HCT116 (cell line): ENCODE data around the gene FHOD3. TPM values are rescaled to one million over a fixed set of nuclear protein-coding genes. Genes with fewer than 3 reads are reported as not detected.

Experiments used
- ATAC-seq: fragments of 200-7000 bp; cut with Tn5 transposase; 2 replicates; pipeline ENCODE4 v1.9.1; 2020; ENCODE audit warnings: mild to moderate bottlenecking, moderate library complexity
- BruUV-seq: library from RNA; stranded (reverse); fragments of 400-500 nt; replicated peaks from 2 replicates; lab custom pipeline; 2021; lab: Mats Ljungman, UMichigan
- CTCF ChIA-PET: fragments of 300-600 bp; sonication (Branson Sonifier 250); formaldehyde crosslinking; loops from one replicate; lab custom pipeline; 2021; ENCODE audit warnings: antibody characterized with exemption; lab: Charles Lee
- POLR2A ChIA-PET: fragments of 300-600, 350-600 bp; sonication (Branson Sonifier 250); formaldehyde crosslinking; loops from one replicate; lab custom pipeline; 2021; ENCODE audit warnings: antibody characterized with exemption; lab: Charles Lee
- RAD21 ChIA-PET, 2 experiments: fragments of 300-600 bp; sonication (Branson Sonifier 250); formaldehyde crosslinking; loops; one replicate each; lab custom pipeline; 2023; ENCODE audit warnings: low total read pairs in 2 of 2; ENCODE audit not compliant: uncharacterized antibody in 2 of 2, unreplicated experiment in 2 of 2, low non-redundant PET in 1 of 2; lab: Charles Lee
- DNase-seq: peaks from one replicate; pipeline ENCODE4 v3.0.0-alpha.2; 2010; ENCODE audit warnings: low read depth, low spot score
- H2AFZ ChIP-seq: fragments of 200-600 bp; shearing (Covaris generic), sonication (generic); 2 replicates; pipeline ENCODE4 v1.6.1; 2017; ENCODE audit warnings: low read depth, mixed run types, mixed read lengths, antibody characterized with exemption, low read length; ENCODE audit not compliant: poor library complexity, severe bottlenecking
- H3K27ac ChIP-seq: 2 replicates; pipeline ENCODE4 v1.5.1; 2012; ENCODE audit warnings: low read depth, low read length
- H3K27me3 ChIP-seq: fragments of 200-600 bp; sonication (generic); 2 replicates; pipeline ENCODE4 v1.6.1; 2016; ENCODE audit warnings: mixed run types, low read length, mixed read lengths; ENCODE audit not compliant: insufficient read depth
- H3K36me3 ChIP-seq, 2 experiments: fragments of 200-500 bp in 1 of 2; fragments of 200-600 bp in 1 of 2; sonication (Bioruptor generic) in 1 of 2; sonication (generic) in 1 of 2; 2 replicates each; pipeline versions ENCODE4 v1.5.1 to v1.6.1; 2014 to 2016; ENCODE audit warnings: low read length in 2 of 2, inconsistent platforms in 1 of 2, mixed read lengths in 1 of 2, mixed run types in 1 of 2; ENCODE audit not compliant: insufficient read depth in 2 of 2, control insufficient read depth in 1 of 2
- H3K4me1 ChIP-seq, 2 experiments: fragments of 200-600 bp in 1 of 2; sonication (generic) in 1 of 2; 2 replicates each; pipeline versions ENCODE4 v1.5.1 to v1.6.1; 2012 to 2017; ENCODE audit warnings: low read length in 2 of 2, inconsistent platforms in 1 of 2, mild to moderate bottlenecking in 1 of 2, mixed read lengths in 1 of 2, mixed run types in 1 of 2, moderate library complexity in 1 of 2; ENCODE audit not compliant: insufficient read depth in 2 of 2, control insufficient read depth in 1 of 2
- H3K4me2 ChIP-seq: fragments of 200-600 bp; sonication (generic); 2 replicates; pipeline ENCODE4 v1.6.1; 2017; ENCODE audit warnings: mixed run types, low read length, mixed read lengths
- H3K4me3 ChIP-seq, 2 experiments: fragments of 200-600 bp in 1 of 2; sonication (generic) in 1 of 2; replicated peaks in 1 of 2; 2 replicates each; pipeline ENCODE4 v1.5.1; 2011 to 2016; ENCODE audit warnings: low read length in 2 of 2, control low read depth in 1 of 2, low read depth in 1 of 2, mild to moderate bottlenecking in 1 of 2, mixed read lengths in 1 of 2, mixed run types in 1 of 2
- H3K79me2 ChIP-seq: fragments of 200-600 bp; sonication (generic); 2 replicates; pipeline ENCODE4 v1.6.1; 2017; ENCODE audit warnings: mild to moderate bottlenecking, mixed run types, low read length, moderate library complexity, mixed read lengths; ENCODE audit not compliant: insufficient read depth
- H3K9ac ChIP-seq: fragments of 200-600 bp; sonication (generic); 2 replicates; pipeline ENCODE4 v1.6.1; 2016; ENCODE audit warnings: low read length, mixed read lengths
- H3K9me2 ChIP-seq: fragments of 200-600 bp; sonication (generic), shearing (Covaris generic); 2 replicates; pipeline ENCODE4 v1.6.1; 2017; ENCODE audit warnings: mixed run types, mild to moderate bottlenecking, moderate library complexity; ENCODE audit not compliant: insufficient read depth
- H3K9me3 ChIP-seq, 2 experiments: fragments of 200-500 bp in 1 of 2; fragments of 200-600 bp in 1 of 2; sonication (Bioruptor generic) in 1 of 2; sonication (generic) in 1 of 2; 2 replicates each; pipeline ENCODE4 v1.6.1; 2014 to 2017; ENCODE audit warnings: low read length in 2 of 2, mixed read lengths in 2 of 2, inconsistent platforms in 1 of 2, low read depth in 1 of 2, mild to moderate bottlenecking in 1 of 2, mixed run types in 1 of 2, moderate library complexity in 1 of 2; ENCODE audit not compliant: control insufficient read depth in 1 of 2, insufficient read depth in 1 of 2
- H4K20me1 ChIP-seq: fragments of 200-600 bp; sonication (generic), shearing (Covaris generic); 2 replicates; pipeline ENCODE4 v1.6.1; 2017; ENCODE audit warnings: mixed run types, mild to moderate bottlenecking, moderate library complexity; ENCODE audit not compliant: insufficient read depth
- EGR1 ChIP-seq: IDR thresholded peaks from 2 replicates; pipeline ENCODE4 v1.6.1; 2012; ENCODE audit warnings: low read depth
- EZH2 ChIP-seq: fragments of 200-600 bp; sonication (generic); IDR thresholded peaks from 2 replicates; pipeline ENCODE4 v1.6.1; 2017; ENCODE audit warnings: antibody characterized with exemption, mixed run types
- JUND ChIP-seq: IDR thresholded peaks from 2 replicates; pipeline ENCODE4 v1.6.1; 2012
- POLR2AphosphoS5 ChIP-seq: IDR thresholded peaks from 2 replicates; pipeline ENCODE4 v1.6.1; 2011; ENCODE audit warnings: mild to moderate bottlenecking, low read depth, low read length, moderate library complexity
- YY1 ChIP-seq: IDR thresholded peaks from 2 replicates; pipeline ENCODE4 v1.6.1; 2011; ENCODE audit warnings: low read length, low read depth, moderate library complexity, mild to moderate bottlenecking; ENCODE audit not compliant: insufficient replicate concordance; ENCODE audit errors: extremely low read depth
- ZNF274 ChIP-seq: fragments of 200-500 bp; sonication (Bioruptor generic); IDR thresholded peaks from 2 replicates; pipeline ENCODE4 v1.6.1; 2014; ENCODE audit warnings: mild to moderate bottlenecking, low read depth, low read length, inconsistent platforms
- intact Hi-C: fragments of 100-400 bp; cut with micrococcal nuclease; formaldehyde crosslinking; loops from 2 replicates; pipeline ENCODE4 v1.10.0; 2022
- total RNA-seq: library from RNA; stranded (reverse); gene quantifications from one replicate; pipeline ENCODE4 v1.2.1, GENCODE V29; 2021; ENCODE audit not compliant: unreplicated experiment
- TF ChIP-seq, protein P1 (sequence below): IDR thresholded peaks from 2 replicates; pipeline ENCODE4 v1.6.1; 2012
- TF ChIP-seq, protein P2 (sequence below): IDR thresholded peaks from 2 replicates; pipeline ENCODE4 v1.6.1; 2012; ENCODE audit warnings: low read depth

FHOD3 gene
- total RNA-seq, 1 experiment from 2014 or later = 4.0 TPM

DNA sequence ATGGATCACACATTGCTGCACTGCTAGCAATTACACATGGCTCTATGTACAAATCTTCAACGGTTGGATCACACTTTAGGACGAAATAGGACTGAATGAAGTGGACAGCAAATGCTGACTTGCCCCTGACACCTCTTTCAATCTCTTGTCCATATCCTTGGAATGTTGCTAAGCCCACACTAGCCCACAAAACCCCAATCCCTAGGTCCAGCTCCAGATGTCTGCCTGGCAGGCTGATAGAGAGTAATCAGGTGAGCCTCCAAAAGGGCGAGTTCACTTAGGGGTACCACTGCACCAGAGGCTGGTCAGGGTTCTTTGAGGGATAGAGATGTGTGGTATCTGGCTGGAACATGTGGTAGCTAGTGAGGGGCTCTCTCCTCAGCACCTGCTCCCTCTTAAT is 18.5 kb upstream of the FHOD3 start:
- DNase-seq (no peak), ATAC-seq (no peak)
- Histone ChIP-seq H4K20me1 (no peaks in the 10 kb centered on the region), H2AFZ (no peak overlapping the region), H3K9ac (no peak overlapping the region), H3K4me3 (no peak overlapping the region), H3K9me3 (no peaks in the 10 kb centered on the region), H3K27me3 (peaks cover 14% of the 10 kb centered on the region; the same call in 1 of the 2 replicates), H3K36me3 (no peaks in the 10 kb centered on the region), H3K4me2 (no peak overlapping the region), H3K27ac (no peak overlapping the region), H3K9me2 (no peaks in the 10 kb centered on the region), H3K4me1 (no peaks in the 10 kb centered on the region), H3K79me2 (no peaks in the 10 kb centered on the region)
- TF ChIP-seq JUND (no peak), EZH2 (no peak)
- intact Hi-C loops = no loop called here
- POLR2A ChIA-PET = no interaction called here
- CTCF ChIA-PET = interaction anchor here (2.1 kb wide), 1 partner anchor 522 kb away, joined by 5 read pairs; no protein-coding TSS in a partner anchor
- BruUV-seq = no TSS peak
- RAD21 ChIA-PET = no interaction called here

DNA sequence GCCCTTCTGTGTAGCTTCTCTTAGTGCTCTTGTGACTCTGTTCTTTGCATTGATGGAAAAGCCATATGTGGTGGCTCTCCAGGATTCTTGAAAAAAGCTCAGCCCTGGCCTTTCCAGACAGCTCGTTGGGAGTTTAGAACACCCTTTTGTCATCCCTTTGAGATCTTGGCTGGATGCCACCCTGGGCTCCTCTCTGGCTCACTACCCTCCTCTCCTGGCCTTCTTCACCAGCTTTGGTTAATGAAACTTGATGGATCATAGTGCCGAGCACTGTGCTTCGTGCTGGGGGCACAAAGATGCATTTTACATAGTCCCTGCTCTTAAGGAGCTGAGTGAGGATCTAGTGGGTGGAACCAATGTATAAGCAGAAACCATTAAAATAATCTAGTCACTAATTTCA is 15.6 kb upstream of the FHOD3 start:
- no peak overlapping the region for H3K4me3 ChIP-seq
- H2AFZ ChIP-seq = no peak overlapping the region
- no peaks in the 10 kb centered on the region for H3K9me2 ChIP-seq
- peaks cover 14% of the 10 kb centered on the region; the same call in 1 of the 2 replicates for H3K27me3 ChIP-seq
- ATAC-seq = no peak
- ChIA-PET POLR2A (no interaction called here), CTCF (interaction anchor here (1.2 to 6.7 kb wide), 4 partner anchors 94 to 365 kb away, joined by 3 to 94 read pairs (median 4); no protein-coding TSS in a partner anchor), RAD21 (no interaction called here)
- H3K27ac ChIP-seq = no peak overlapping the region
- no peak overlapping the region for H3K9ac ChIP-seq
- H3K9me3 ChIP-seq = no peaks in the 10 kb centered on the region
- no peaks in the 10 kb centered on the region for H3K79me2 ChIP-seq
- no peaks in the 10 kb centered on the region for H3K4me1 ChIP-seq
- DNase-seq = no peak
- H3K4me2 ChIP-seq = no peak overlapping the region
- no TSS peak for BruUV-seq
- no peaks in the 10 kb centered on the region for H4K20me1 ChIP-seq
- TF ChIP-seq, protein P1, sequence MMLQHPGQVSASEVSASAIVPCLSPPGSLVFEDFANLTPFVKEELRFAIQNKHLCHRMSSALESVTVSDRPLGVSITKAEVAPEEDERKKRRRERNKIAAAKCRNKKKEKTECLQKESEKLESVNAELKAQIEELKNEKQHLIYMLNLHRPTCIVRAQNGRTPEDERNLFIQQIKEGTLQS = no peak
- TF ChIP-seq ZNF274 (no peak), EGR1 (no peak), POLR2AphosphoS5 (no peak), YY1 (no peak)
- TF ChIP-seq, protein P2, sequence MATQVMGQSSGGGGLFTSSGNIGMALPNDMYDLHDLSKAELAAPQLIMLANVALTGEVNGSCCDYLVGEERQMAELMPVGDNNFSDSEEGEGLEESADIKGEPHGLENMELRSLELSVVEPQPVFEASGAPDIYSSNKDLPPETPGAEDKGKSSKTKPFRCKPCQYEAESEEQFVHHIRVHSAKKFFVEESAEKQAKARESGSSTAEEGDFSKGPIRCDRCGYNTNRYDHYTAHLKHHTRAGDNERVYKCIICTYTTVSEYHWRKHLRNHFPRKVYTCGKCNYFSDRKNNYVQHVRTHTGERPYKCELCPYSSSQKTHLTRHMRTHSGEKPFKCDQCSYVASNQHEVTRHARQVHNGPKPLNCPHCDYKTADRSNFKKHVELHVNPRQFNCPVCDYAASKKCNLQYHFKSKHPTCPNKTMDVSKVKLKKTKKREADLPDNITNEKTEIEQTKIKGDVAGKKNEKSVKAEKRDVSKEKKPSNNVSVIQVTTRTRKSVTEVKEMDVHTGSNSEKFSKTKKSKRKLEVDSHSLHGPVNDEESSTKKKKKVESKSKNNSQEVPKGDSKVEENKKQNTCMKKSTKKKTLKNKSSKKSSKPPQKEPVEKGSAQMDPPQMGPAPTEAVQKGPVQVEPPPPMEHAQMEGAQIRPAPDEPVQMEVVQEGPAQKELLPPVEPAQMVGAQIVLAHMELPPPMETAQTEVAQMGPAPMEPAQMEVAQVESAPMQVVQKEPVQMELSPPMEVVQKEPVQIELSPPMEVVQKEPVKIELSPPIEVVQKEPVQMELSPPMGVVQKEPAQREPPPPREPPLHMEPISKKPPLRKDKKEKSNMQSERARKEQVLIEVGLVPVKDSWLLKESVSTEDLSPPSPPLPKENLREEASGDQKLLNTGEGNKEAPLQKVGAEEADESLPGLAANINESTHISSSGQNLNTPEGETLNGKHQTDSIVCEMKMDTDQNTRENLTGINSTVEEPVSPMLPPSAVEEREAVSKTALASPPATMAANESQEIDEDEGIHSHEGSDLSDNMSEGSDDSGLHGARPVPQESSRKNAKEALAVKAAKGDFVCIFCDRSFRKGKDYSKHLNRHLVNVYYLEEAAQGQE = no peak
- no peaks in the 10 kb centered on the region for H3K36me3 ChIP-seq
- intact Hi-C loops = no loop called here
